Epithelial cell of proximal tubule (primary cell): ENCODE measurements around the gene ZNF385B. TPM values are rescaled to one million over a fixed set of nuclear protein-coding genes. Genes with fewer than 3 reads are reported as not detected.

Experiments
- DNase-seq: peaks from one replicate; pipeline ENCODE4 v3.0.0-alpha.2; 2011; ENCODE audit warnings: low read depth
- H3K4me3 ChIP-seq: 2 replicates; pipeline ENCODE4 v1.5.1; 2011; ENCODE audit warnings: low read depth, mild to moderate bottlenecking, low read length
- total RNA-seq: library from RNA; depleted of rRNA; stranded (reverse); fragments of >200 nt; gene quantifications from 2 replicates; pipeline ENCODE4 v1.2.3, GENCODE V29; 2015
- TF ChIP-seq, protein P1 (sequence below): conservative IDR thresholded peaks from 2 replicates; pipeline ENCODE4 v1.5.1; 2012; ENCODE audit warnings: low read depth, mild to moderate bottlenecking, low read length

The ZNF385B gene
- total RNA-seq, 1 donor from 2014 or later, result 0.69 TPM

DNA sequence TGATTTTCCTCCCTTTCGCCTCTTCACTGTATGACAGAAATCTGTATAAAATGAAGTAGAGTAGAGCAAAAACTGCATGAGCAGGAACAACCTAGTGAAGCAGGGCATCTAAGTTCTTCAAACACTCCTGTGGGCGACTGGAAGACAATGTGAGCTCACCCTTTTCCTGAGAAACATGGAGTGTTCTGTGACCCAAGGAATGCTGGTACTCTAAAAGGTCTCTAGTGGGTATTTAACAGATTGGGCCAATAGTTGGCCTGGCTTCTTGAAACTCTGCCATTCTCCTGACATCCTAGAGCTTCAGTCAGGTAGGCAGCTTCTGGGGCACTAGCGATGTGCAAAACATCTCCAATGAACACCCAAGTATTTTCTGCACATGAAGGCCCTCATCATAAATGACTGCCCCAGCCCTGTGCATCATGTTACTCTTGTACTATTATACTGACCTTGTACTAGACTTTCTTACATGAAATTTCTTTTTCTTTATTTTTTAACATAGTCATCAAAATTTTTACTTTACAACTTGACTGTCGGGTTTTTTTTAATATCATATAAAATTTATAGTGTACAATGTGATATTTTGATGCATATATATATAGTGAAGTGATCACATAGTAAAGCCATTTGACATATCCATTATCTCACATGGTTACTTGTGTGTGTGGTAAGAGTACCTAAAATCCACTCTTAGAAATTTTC is 302.2 kb downstream of the ZNF385B start:
- DNase-seq, result no peak
- no peak overlapping the region for H3K4me3 ChIP-seq
- TF ChIP-seq, protein P1, sequence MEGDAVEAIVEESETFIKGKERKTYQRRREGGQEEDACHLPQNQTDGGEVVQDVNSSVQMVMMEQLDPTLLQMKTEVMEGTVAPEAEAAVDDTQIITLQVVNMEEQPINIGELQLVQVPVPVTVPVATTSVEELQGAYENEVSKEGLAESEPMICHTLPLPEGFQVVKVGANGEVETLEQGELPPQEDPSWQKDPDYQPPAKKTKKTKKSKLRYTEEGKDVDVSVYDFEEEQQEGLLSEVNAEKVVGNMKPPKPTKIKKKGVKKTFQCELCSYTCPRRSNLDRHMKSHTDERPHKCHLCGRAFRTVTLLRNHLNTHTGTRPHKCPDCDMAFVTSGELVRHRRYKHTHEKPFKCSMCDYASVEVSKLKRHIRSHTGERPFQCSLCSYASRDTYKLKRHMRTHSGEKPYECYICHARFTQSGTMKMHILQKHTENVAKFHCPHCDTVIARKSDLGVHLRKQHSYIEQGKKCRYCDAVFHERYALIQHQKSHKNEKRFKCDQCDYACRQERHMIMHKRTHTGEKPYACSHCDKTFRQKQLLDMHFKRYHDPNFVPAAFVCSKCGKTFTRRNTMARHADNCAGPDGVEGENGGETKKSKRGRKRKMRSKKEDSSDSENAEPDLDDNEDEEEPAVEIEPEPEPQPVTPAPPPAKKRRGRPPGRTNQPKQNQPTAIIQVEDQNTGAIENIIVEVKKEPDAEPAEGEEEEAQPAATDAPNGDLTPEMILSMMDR, result no peak

- TF ChIP-seq, protein P1, result no peak
- H3K4me3 ChIP-seq, result no peak overlapping the region
- DNase-seq, result no peak
These were observed 303.1 kb downstream of the ZNF385B start for GRCh38 chr2:179558010-179558934.

GRCh38 chr2:179556425-179556824 is 305.0 kb downstream of the ZNF385B start:
- TF ChIP-seq, protein P1, result no peak
- H3K4me3 ChIP-seq, result no peak overlapping the region

DNA sequence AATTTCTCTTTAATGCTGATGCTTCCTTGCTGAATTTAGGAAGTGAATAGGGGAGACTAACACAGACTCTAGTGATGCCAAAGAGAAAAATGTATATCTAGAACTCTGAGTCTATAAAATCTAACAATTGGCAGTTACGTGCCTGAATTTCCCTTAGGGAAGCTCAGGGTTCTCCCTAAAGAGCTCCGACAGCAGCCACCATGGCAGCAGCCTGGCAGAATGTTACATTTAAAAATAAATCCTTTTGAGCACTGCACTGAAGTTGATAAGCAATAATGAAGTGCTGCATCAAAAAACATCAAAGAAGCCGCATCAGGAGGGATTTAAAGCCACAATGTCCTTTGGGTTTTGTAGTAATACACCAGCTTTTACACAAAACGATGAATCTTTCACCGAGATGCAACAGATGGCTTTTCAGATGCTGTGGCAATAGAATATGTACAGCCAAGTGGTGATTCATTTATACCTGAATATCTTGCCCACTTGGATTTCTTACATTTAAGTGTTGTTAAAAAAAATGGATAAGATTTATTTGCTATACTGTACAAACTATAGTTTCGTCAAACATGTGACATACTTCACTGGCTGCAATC is 305.6 kb downstream of the ZNF385B start:
- no peak for DNase-seq
- H3K4me3 ChIP-seq, result no peak overlapping the region
- TF ChIP-seq, protein P1, result no peak

More at GRCh38 chr2:179556425-179556824, 305.0 kb downstream of the ZNF385B start:
- DNase-seq, result no peak

- DNase-seq, result no peak
- TF ChIP-seq, protein P1, result no peak
These were observed 306.6 kb downstream of the ZNF385B start for GRCh38 chr2:179554639-179555386.

DNA sequence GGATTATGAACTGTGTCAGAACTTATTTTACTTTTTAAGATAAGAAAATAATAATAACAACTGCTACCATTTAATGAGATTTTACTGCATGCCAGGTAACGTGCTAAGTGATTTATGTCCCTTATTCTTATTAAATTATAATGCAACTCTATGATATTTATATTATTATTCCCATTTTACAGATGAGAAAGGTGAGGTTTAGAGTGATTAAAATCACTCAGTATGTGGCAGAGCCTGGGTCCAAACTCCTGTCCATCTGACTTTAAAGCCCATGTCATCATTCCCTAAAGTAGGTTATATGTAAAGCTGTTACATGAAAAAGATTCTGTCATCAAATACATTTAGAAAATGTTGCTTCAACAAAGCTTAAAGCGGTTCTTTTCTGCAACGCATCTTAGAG is 308.0 kb downstream of the ZNF385B start:
- H3K4me3 ChIP-seq, result no peak overlapping the region
- no peak for DNase-seq
- TF ChIP-seq, protein P1, result no peak

More at GRCh38 chr2:179554639-179555386, 306.6 kb downstream of the ZNF385B start:
- H3K4me3 ChIP-seq, result no peak overlapping the region
